Measurements from ENCODE around the gene GRID1.

The GRID1 gene

GRCh38 chr10:86329896-86330680, 36.5 kb downstream of the GRID1 start:
- Histone ChIP-seq H3K9ac (ENCODE audit: low read length) (no peak overlapping the region), H3K4me1 (ENCODE audit: low read length) (no peaks in the 10 kb centered on the region), H2AFZ (ENCODE audit: low read length) (no peak overlapping the region), H3K27me3 (replicated peaks; ENCODE audit: insufficient read depth, low read length) (no peaks in the 10 kb centered on the region), H3F3A (ENCODE audit: insufficient read depth, low read length) (no peaks in the 10 kb centered on the region), H3K4me3 (ENCODE audit: low read length) (no peak overlapping the region), H3K27ac (ENCODE audit: low read length) (no peak overlapping the region), H3K4me2 (ENCODE audit: low read depth, low read length) (no peak overlapping the region), H3K36me3 (replicated peaks; ENCODE audit: insufficient read depth, low read length) (no peaks in the 10 kb centered on the region), H4K20me1 (ENCODE audit: insufficient read depth, low read length) (no peaks in the 10 kb centered on the region), H3K9me2 (replicated peaks; ENCODE audit: insufficient read depth, low read length) (no peaks in the 10 kb centered on the region), H3K9me3 (replicated peaks; ENCODE audit: insufficient read depth, low read length) (no peaks in the 10 kb centered on the region), H3K79me2 (ENCODE audit: low read length) (no peaks in the 10 kb centered on the region)
- TF ChIP-seq EZH2 (optimal IDR thresholded peaks at IDR 0.05; ENCODE audit: low read depth, low read length) (no peak), EZH2phosphoT487 (IDR thresholded peaks at IDR 0.05; ENCODE audit: low read length) (no peak), CTCF (IDR thresholded peaks at IDR 0.05; ENCODE audit: low read length) (no peak)
- DNase-seq, result no peak

DNA sequence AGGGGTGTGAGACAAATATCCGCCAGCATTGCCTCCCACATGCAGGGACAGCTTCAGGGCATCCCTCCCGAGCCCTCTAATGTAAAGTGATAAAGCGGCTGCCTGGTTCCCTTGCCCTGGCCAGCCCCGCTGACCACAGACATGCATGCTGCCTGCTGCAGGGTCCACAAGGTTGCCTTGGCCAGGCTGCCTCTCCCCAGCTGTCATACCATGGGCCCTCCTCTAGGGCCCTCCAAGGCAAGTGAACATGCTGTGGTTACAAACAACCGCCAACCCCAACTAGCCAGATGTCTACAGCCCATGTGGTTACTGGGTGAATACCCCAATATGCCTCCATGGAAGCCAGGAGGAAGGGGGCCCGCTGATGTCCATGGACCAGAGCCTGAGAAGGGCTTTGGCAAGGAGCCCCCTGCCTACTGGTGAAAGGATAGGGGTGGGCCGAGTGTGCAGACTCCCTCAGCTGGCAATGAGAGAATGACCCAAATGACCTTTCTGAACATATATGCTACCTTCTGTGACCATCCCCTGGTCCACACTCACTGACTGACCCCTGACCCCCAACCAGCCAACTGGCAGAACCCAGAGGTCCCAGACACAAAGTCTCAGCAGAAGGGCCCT, 37.4 kb downstream of the GRID1 start:
- no peaks in the 10 kb centered on the region for H3K79me2 ChIP-seq (ENCODE audit: low read length)
- no peaks in the 10 kb centered on the region for H3K9me3 ChIP-seq (replicated peaks; ENCODE audit: insufficient read depth, low read length)
- DNase-seq, result no peak
- H3K27ac ChIP-seq (ENCODE audit: low read length), result no peak overlapping the region
- no peak overlapping the region for H3K4me2 ChIP-seq (ENCODE audit: low read depth, low read length)
- no peaks in the 10 kb centered on the region for H3K36me3 ChIP-seq (replicated peaks; ENCODE audit: insufficient read depth, low read length)
- no peak overlapping the region for H2AFZ ChIP-seq (ENCODE audit: low read length)
- no peaks in the 10 kb centered on the region for H3K27me3 ChIP-seq (replicated peaks; ENCODE audit: insufficient read depth, low read length)
- H3K4me1 ChIP-seq (ENCODE audit: low read length), result no peaks in the 10 kb centered on the region
- H3K9ac ChIP-seq (ENCODE audit: low read length), result no peak overlapping the region
- H3K4me3 ChIP-seq (ENCODE audit: low read length), result no peak overlapping the region
- no peaks in the 10 kb centered on the region for H3F3A ChIP-seq (ENCODE audit: insufficient read depth, low read length)
- no peak for TF ChIP-seq EZH2 (optimal IDR thresholded peaks at IDR 0.05; ENCODE audit: low read depth, low read length)
- no peak for TF ChIP-seq EZH2phosphoT487 (IDR thresholded peaks at IDR 0.05; ENCODE audit: low read length)
- no peak for TF ChIP-seq CTCF (IDR thresholded peaks at IDR 0.05; ENCODE audit: low read length)
- no peaks in the 10 kb centered on the region for H3K9me2 ChIP-seq (replicated peaks; ENCODE audit: insufficient read depth, low read length)
- H4K20me1 ChIP-seq (ENCODE audit: insufficient read depth, low read length), result no peaks in the 10 kb centered on the region

GRCh38 chr10:86327954-86328725, 38.5 kb downstream of the GRID1 start:
- Histone ChIP-seq H4K20me1 (ENCODE audit: insufficient read depth, low read length) (no peaks in the 10 kb centered on the region), H3F3A (ENCODE audit: insufficient read depth, low read length) (no peaks in the 10 kb centered on the region), H3K9me2 (replicated peaks; ENCODE audit: insufficient read depth, low read length) (no peaks in the 10 kb centered on the region), H3K9ac (ENCODE audit: low read length) (no peak overlapping the region), H3K27ac (ENCODE audit: low read length) (no peak overlapping the region), H3K4me3 (ENCODE audit: low read length) (no peak overlapping the region), H2AFZ (ENCODE audit: low read length) (no peak overlapping the region), H3K4me2 (ENCODE audit: low read depth, low read length) (no peak overlapping the region), H3K27me3 (replicated peaks; ENCODE audit: insufficient read depth, low read length) (no peaks in the 10 kb centered on the region), H3K36me3 (replicated peaks; ENCODE audit: insufficient read depth, low read length) (no peaks in the 10 kb centered on the region), H3K79me2 (ENCODE audit: low read length) (no peaks in the 10 kb centered on the region), H3K9me3 (replicated peaks; ENCODE audit: insufficient read depth, low read length) (no peaks in the 10 kb centered on the region), H3K4me1 (ENCODE audit: low read length) (no peaks in the 10 kb centered on the region)
- TF ChIP-seq EZH2phosphoT487 (IDR thresholded peaks at IDR 0.05; ENCODE audit: low read length) (no peak), CTCF (IDR thresholded peaks at IDR 0.05; ENCODE audit: low read length) (no peak), EZH2 (optimal IDR thresholded peaks at IDR 0.05; ENCODE audit: low read depth, low read length) (no peak)
- DNase-seq, result no peak
